K562 (cell line): ENCODE results near the gene HLA-E. TPM values are rescaled to one million over a fixed set of nuclear protein-coding genes. Genes with fewer than 3 reads are reported as not detected.

Experiments used
- CCAR2 ChIP-seq: fragments of 200-400 bp; formaldehyde crosslinking; IDR thresholded peaks from 2 replicates; pipeline ENCODE4 v1.6.1; 2017; ENCODE audit warnings: mild to moderate bottlenecking, low read depth, low read length
- CEBPB ChIP-seq: fragments of 450-650 bp; IDR thresholded peaks from 2 replicates; pipeline ENCODE4 v1.6.1; 2016; ENCODE audit warnings: missing genetic modification characterization, missing compliant biosample characterization
- KHSRP ChIP-seq: fragments of 450-650 bp; IDR thresholded peaks from 2 replicates; pipeline ENCODE4 v1.6.1; 2017
- NFXL1 ChIP-seq: fragments of 450-650 bp; formaldehyde crosslinking; IDR thresholded peaks from 2 replicates; pipeline ENCODE4 v1.4.0; 2021; ENCODE audit warnings: mild to moderate bottlenecking
- TCFL5 ChIP-seq: fragments of 250-450 bp; sonication (Bioruptor Pico); conservative IDR thresholded peaks from 2 replicates; pipeline ENCODE4 v1.6.1; 2021; ENCODE audit warnings: mild to moderate bottlenecking, moderate library complexity, matching md5 sums
- TGIF2 ChIP-seq: sonication (generic); formaldehyde crosslinking; IDR thresholded peaks from 2 replicates; pipeline ENCODE4 v1.8.1; 2022; ENCODE audit warnings: mild to moderate bottlenecking, missing genetic modification reagents, moderate library complexity
- ZKSCAN8 ChIP-seq: fragments of 200-800 bp; sonication (Bioruptor generic); IDR thresholded peaks from 2 replicates; pipeline ENCODE4 v1.6.1; 2016; ENCODE audit warnings: missing genetic modification characterization, missing compliant biosample characterization
- ZNF175 ChIP-seq: fragments of 200-800 bp; sonication (Bioruptor generic); IDR thresholded peaks from 2 replicates; pipeline ENCODE4 v1.6.1; 2016; ENCODE audit warnings: low read depth, mild to moderate bottlenecking, missing genetic modification characterization, missing compliant biosample characterization
- ZNF212 ChIP-seq: fragments of 450-650 bp; formaldehyde crosslinking; IDR thresholded peaks from 2 replicates; pipeline ENCODE4 v1.4.0; 2020; ENCODE audit warnings: mild to moderate bottlenecking
- ZNF347 ChIP-seq: fragments of 450-650 bp; formaldehyde crosslinking; IDR thresholded peaks from 2 replicates; pipeline ENCODE4 v1.4.0; 2020; ENCODE audit warnings: low read depth, mild to moderate bottlenecking, moderate library complexity
- ZNF695 ChIP-seq: fragments of 450-650 bp; formaldehyde crosslinking; IDR thresholded peaks from 2 replicates; pipeline ENCODE4 v1.4.0; 2020; ENCODE audit warnings: mild to moderate bottlenecking, moderate library complexity
- ZNF79 ChIP-seq: fragments of 250-450 bp; sonication (Bioruptor Pico); IDR thresholded peaks from 2 replicates; pipeline ENCODE4 v1.4.0; 2020; ENCODE audit warnings: low read depth, mild to moderate bottlenecking, moderate library complexity
- polyA plus RNA-seq, 8 experiments: library from polyadenylated mRNA; depleted of rRNA in 4 of 8; stranded (reverse) in 5 of 8; unstranded in 3 of 8; fragments of >200 nt; fragmentation: Nextera tagmentation in 2 of 8; fragmentation: Illumina TruSeq in 1 of 8; extraction: Ambion mirVana in 2 of 8; extraction: Trizol in 1 of 8; gene quantifications; 2 replicates each; pipeline versions ENCODE4 v1.2.1 to v1.2.3, GENCODE V29; 2011 to 2014; ENCODE audit warnings: inconsistent platforms in 1 of 8, missing spikeins in 1 of 8
- total RNA-seq, 7 experiments: library from RNA; depleted of rRNA in 6 of 7; stranded (reverse); fragments of >200 nt in 6 of 7; fragmentation: Illumina TruSeq in 2 of 7; extraction: Trizol in 2 of 7; gene quantifications; 2 replicates each; pipeline versions ENCODE4 v1.2.1 to v1.2.3, GENCODE V29; 2011 to 2021; ENCODE audit warnings: low replicate concordance in 1 of 7
- TF ChIP-seq, protein P1 (sequence below): fragments of 250-450 bp; sonication (Bioruptor Pico); IDR thresholded peaks from 2 replicates; pipeline ENCODE4 v1.4.0; 2020; ENCODE audit warnings: mild to moderate bottlenecking, moderate library complexity
- TF ChIP-seq, protein P2 (sequence below): fragments of 250-450 bp; sonication (Bioruptor Pico); IDR thresholded peaks from 2 replicates; pipeline ENCODE4 v1.5.0; 2021
- TF ChIP-seq, protein P3 (sequence below): sonication (generic); formaldehyde crosslinking; IDR thresholded peaks from 2 replicates; pipeline ENCODE4 v1.8.0; 2023; ENCODE audit warnings: missing genetic modification reagents, mild to moderate bottlenecking, borderline replicate concordance
- TF ChIP-seq, protein P4 (sequence below): fragments of 450-650 bp; IDR thresholded peaks from 2 replicates; pipeline ENCODE4 v1.6.1; 2014; ENCODE audit warnings: low read depth, mild to moderate bottlenecking, moderate library complexity, borderline replicate concordance

HLA-E gene
- total and polyA plus RNA-seq, 9 of the 15 experiments (the other 6 are each of a cell fraction or from before 2014, with no cell fraction given), result 3.2 to 39.9 (median 26.8) TPM

DNA sequence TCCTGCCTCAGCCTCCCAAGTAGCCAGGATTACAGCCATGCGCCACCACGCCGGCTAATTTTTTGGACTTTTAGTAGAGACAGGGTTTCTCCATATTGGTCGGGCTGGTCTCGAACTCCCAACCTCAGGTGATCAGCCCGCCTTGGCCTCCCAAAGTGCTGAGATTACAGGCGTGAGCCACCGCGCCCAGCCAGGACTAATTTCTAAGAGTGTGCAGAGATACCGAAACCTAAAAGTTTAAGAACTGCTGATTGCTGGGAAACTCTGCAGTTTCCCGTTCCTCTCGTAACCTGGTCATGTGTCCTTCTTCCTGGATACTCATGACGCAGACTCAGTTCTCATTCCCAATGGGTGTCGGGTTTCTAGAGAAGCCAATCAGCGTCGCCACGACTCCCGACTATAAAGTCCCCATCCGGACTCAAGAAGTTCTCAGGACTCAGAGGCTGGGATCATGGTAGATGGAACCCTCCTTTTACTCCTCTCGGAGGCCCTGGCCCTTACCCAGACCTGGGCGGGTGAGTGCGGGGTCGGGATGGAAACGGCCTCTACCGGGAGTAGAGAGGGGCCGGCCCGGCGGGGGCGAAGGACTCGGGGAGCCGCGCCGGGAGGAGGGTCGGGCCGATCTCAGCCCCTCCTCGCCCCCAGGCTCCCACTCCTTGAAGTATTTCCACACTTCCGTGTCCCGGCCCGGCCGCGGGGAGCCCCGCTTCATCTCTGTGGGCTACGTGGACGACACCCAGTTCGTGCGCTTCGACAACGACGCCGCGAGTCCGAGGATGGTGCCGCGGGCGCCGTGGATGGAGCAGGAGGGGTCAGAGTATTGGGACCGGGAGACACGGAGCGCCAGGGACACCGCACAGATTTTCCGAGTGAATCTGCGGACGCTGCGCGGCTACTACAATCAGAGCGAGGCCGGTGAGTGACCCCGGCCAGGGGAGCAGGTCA lies at the start of gene HLA-E (continued):
- TF ChIP-seq, protein P1, sequence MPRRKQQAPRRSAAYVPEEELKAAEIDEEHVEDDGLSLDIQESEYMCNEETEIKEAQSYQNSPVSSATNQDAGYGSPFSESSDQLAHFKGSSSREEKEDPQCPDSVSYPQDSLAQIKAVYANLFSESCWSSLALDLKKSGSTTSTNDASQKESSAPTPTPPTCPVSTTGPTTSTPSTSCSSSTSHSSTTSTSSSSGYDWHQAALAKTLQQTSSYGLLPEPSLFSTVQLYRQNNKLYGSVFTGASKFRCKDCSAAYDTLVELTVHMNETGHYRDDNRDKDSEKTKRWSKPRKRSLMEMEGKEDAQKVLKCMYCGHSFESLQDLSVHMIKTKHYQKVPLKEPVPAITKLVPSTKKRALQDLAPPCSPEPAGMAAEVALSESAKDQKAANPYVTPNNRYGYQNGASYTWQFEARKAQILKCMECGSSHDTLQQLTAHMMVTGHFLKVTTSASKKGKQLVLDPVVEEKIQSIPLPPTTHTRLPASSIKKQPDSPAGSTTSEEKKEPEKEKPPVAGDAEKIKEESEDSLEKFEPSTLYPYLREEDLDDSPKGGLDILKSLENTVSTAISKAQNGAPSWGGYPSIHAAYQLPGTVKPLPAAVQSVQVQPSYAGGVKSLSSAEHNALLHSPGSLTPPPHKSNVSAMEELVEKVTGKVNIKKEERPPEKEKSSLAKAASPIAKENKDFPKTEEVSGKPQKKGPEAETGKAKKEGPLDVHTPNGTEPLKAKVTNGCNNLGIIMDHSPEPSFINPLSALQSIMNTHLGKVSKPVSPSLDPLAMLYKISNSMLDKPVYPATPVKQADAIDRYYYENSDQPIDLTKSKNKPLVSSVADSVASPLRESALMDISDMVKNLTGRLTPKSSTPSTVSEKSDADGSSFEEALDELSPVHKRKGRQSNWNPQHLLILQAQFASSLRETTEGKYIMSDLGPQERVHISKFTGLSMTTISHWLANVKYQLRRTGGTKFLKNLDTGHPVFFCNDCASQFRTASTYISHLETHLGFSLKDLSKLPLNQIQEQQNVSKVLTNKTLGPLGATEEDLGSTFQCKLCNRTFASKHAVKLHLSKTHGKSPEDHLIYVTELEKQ, result peak; percentile 16; the same call in 1 of the 2 replicates
- TF ChIP-seq CEBPB (tag) (no peak), ZNF347 (CRISPR knock-in tag) (no peak), TGIF2 (CRISPR knock-in tag) (no peak), ZNF79 (CRISPR knock-in tag) (peak; percentile 68), ZKSCAN8 (no peak), TCFL5 (CRISPR knock-in tag) (no peak), NFXL1 (CRISPR knock-in tag) (no peak), KHSRP (no peak), ZNF695 (no peak), ZNF212 (CRISPR knock-in tag) (no peak), CCAR2 (no peak), ZNF175 (CRISPR knock-in tag) (peak; percentile 65; the same call in 1 of the 2 replicates)
- TF ChIP-seq, protein P2, sequence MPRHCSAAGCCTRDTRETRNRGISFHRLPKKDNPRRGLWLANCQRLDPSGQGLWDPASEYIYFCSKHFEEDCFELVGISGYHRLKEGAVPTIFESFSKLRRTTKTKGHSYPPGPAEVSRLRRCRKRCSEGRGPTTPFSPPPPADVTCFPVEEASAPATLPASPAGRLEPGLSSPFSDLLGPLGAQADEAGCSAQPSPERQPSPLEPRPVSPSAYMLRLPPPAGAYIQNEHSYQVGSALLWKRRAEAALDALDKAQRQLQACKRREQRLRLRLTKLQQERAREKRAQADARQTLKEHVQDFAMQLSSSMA (CRISPR knock-in tag), result 0 out of 2 replicates have a peak, but pooled peaks have one; percentile 21
- TF ChIP-seq, protein P3, sequence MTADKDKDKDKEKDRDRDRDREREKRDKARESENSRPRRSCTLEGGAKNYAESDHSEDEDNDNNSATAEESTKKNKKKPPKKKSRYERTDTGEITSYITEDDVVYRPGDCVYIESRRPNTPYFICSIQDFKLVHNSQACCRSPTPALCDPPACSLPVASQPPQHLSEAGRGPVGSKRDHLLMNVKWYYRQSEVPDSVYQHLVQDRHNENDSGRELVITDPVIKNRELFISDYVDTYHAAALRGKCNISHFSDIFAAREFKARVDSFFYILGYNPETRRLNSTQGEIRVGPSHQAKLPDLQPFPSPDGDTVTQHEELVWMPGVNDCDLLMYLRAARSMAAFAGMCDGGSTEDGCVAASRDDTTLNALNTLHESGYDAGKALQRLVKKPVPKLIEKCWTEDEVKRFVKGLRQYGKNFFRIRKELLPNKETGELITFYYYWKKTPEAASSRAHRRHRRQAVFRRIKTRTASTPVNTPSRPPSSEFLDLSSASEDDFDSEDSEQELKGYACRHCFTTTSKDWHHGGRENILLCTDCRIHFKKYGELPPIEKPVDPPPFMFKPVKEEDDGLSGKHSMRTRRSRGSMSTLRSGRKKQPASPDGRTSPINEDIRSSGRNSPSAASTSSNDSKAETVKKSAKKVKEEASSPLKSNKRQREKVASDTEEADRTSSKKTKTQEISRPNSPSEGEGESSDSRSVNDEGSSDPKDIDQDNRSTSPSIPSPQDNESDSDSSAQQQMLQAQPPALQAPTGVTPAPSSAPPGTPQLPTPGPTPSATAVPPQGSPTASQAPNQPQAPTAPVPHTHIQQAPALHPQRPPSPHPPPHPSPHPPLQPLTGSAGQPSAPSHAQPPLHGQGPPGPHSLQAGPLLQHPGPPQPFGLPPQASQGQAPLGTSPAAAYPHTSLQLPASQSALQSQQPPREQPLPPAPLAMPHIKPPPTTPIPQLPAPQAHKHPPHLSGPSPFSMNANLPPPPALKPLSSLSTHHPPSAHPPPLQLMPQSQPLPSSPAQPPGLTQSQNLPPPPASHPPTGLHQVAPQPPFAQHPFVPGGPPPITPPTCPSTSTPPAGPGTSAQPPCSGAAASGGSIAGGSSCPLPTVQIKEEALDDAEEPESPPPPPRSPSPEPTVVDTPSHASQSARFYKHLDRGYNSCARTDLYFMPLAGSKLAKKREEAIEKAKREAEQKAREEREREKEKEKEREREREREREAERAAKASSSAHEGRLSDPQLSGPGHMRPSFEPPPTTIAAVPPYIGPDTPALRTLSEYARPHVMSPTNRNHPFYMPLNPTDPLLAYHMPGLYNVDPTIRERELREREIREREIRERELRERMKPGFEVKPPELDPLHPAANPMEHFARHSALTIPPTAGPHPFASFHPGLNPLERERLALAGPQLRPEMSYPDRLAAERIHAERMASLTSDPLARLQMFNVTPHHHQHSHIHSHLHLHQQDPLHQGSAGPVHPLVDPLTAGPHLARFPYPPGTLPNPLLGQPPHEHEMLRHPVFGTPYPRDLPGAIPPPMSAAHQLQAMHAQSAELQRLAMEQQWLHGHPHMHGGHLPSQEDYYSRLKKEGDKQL (CRISPR knock-in tag), result no peak
- TF ChIP-seq, protein P4, sequence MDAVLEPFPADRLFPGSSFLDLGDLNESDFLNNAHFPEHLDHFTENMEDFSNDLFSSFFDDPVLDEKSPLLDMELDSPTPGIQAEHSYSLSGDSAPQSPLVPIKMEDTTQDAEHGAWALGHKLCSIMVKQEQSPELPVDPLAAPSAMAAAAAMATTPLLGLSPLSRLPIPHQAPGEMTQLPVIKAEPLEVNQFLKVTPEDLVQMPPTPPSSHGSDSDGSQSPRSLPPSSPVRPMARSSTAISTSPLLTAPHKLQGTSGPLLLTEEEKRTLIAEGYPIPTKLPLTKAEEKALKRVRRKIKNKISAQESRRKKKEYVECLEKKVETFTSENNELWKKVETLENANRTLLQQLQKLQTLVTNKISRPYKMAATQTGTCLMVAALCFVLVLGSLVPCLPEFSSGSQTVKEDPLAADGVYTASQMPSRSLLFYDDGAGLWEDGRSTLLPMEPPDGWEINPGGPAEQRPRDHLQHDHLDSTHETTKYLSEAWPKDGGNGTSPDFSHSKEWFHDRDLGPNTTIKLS, result no peak
